Measurements from ENCODE around the gene NPAS1. TPM values are rescaled to one million over a fixed set of nuclear protein-coding genes. Genes with fewer than 3 reads are reported as not detected.

Gene NPAS1
- total and polyA plus RNA-seq, 2 of the 13 experiments (the other 11 are each of a cell fraction or from before 2014, with no cell fraction given) = 0.35 to 2.9 TPM

GRCh38 chr19:46974181-46974580 lies 45.5 kb upstream of the NPAS1 start (continued):
- TF ChIP-seq HIC2 (CRISPR knock-in tag; IDR thresholded peaks at IDR 0.05; ENCODE audit: low read depth) (no peak), SALL2 (CRISPR knock-in tag; IDR thresholded peaks at IDR 0.05) (no peak), STAT6 (CRISPR knock-in tag; IDR thresholded peaks at IDR 0.05; ENCODE audit: borderline replicate concordance) (no peak), ZFP36L1 (CRISPR knock-in tag; IDR thresholded peaks at IDR 0.05) (no peak), PBX3 (CRISPR knock-in tag; IDR thresholded peaks at IDR 0.05; ENCODE audit: borderline replicate concordance) (no peak)
